Brain microvascular endothelial cell (primary cell): Measurements from ENCODE around the gene UCP1.

ENCODE experiments used
- DNase-seq: peaks from one replicate; pipeline ENCODE4 v3.0.0-alpha.2; 2020
- H3K27ac ChIP-seq: fragments of 250-450 bp; sonication (Bioruptor Pico); 2 replicates; pipeline ENCODE4 v1.5.1; 2020; ENCODE audit warnings: mild to moderate bottlenecking, moderate library complexity
- H3K27me3 ChIP-seq: fragments of 250-450 bp; sonication (Bioruptor Pico); replicated peaks from 2 replicates; pipeline ENCODE4 v1.5.1; 2020; ENCODE audit warnings: mild to moderate bottlenecking
- H3K36me3 ChIP-seq: fragments of 250-450 bp; sonication (Bioruptor Pico); replicated peaks from 2 replicates; pipeline ENCODE4 v1.5.1; 2020; ENCODE audit warnings: mild to moderate bottlenecking
- H3K4me3 ChIP-seq: 2 replicates; pipeline ENCODE4 v1.5.1; 2011; ENCODE audit warnings: low read depth, mild to moderate bottlenecking, control low read depth, low read length, moderate library complexity
- CTCF ChIP-seq: IDR thresholded peaks from 2 replicates; pipeline ENCODE4 v1.5.1; 2011; ENCODE audit warnings: low read depth, mild to moderate bottlenecking, moderate library complexity, low read length, control low read depth, inconsistent platforms; ENCODE audit errors: missing control alignments
- in situ Hi-C: cut with HindIII; loops from 2 replicates; pipeline ENCODE4 v1.10.0; 2017; ENCODE audit warnings: low sequenced_read_pairs, low pct_ligation_motif_present

Gene UCP1

GRCh38 chr4:140600408-140600807 is 31.6 kb upstream of the UCP1 start:
- H3K27ac ChIP-seq, result no peak overlapping the region
- TF ChIP-seq CTCF, result no peak
- H3K27me3 ChIP-seq, result peaks cover 2% of the 10 kb centered on the region
- in situ Hi-C loops, result no loop called here
- H3K4me3 ChIP-seq, result no peak overlapping the region
- no peak for DNase-seq
- no peaks in the 10 kb centered on the region for H3K36me3 ChIP-seq

- DNase-seq, result no peak
- Histone ChIP-seq H3K36me3 (no peaks in the 10 kb centered on the region), H3K27me3 (no peaks in the 10 kb centered on the region), H3K4me3 (no peak overlapping the region), H3K27ac (no peak overlapping the region)
- TF ChIP-seq CTCF, result peak; percentile 66
- in situ Hi-C loops, result no loop called here
These were observed 26.3 kb upstream of the UCP1 start for GRCh38 chr4:140595065-140595464.

GRCh38 chr4:140584439-140584838 is 15.7 kb upstream of the UCP1 start:
- no peak for DNase-seq
- Histone ChIP-seq H3K4me3 (no peak overlapping the region), H3K27ac (no peak overlapping the region), H3K27me3 (peaks cover 6% of the 10 kb centered on the region), H3K36me3 (no peaks in the 10 kb centered on the region)
- no peak for TF ChIP-seq CTCF
- in situ Hi-C loops, result no loop called here

- no peak for DNase-seq
- Histone ChIP-seq H3K36me3 (no peaks in the 10 kb centered on the region), H3K27ac (no peak overlapping the region), H3K27me3 (peaks cover 15% of the 10 kb centered on the region), H3K4me3 (no peak overlapping the region)
- in situ Hi-C loops, result no loop called here
- TF ChIP-seq CTCF, result no peak
These were observed 12.3 kb upstream of the UCP1 start for GRCh38 chr4:140581078-140581477.

GRCh38 chr4:140579278-140579677 is 10.5 kb upstream of the UCP1 start:
- H3K27ac ChIP-seq, result no peak overlapping the region
- H3K4me3 ChIP-seq, result no peak overlapping the region
- no peak for DNase-seq
- H3K36me3 ChIP-seq, result no peaks in the 10 kb centered on the region
- no peak for TF ChIP-seq CTCF
- in situ Hi-C loops, result no loop called here
- peaks cover 15% of the 10 kb centered on the region for H3K27me3 ChIP-seq

- DNase-seq, result no peak
- Histone ChIP-seq H3K4me3 (no peak overlapping the region), H3K36me3 (no peaks in the 10 kb centered on the region), H3K27me3 (peaks cover 15% of the 10 kb centered on the region), H3K27ac (no peak overlapping the region)
- in situ Hi-C loops, result no loop called here
- no peak for TF ChIP-seq CTCF
These were observed 6.7 kb upstream of the UCP1 start for GRCh38 chr4:140575489-140575888.
